ENCODE measurements around the gene SH2D1B.

DNA sequence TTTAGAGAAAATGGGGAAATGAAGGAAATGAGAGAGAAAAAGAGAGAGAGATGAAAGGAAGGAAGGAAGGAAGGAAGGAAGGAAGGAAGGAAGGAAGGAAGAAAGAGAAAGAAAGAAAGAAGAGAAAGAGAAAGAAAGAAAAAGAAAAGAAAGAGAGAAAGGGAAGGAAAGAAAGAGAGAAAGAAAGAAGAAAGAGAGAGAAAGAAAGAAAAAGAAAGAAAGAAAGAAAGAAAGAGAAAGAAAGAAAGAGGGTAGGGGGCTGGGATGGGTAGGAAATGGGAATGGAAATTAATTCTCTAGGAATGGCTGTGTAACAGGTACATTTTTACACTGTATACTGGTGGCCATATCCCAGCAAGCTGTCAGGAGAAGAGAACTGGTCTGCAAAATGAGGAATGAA, 4.3 kb upstream of the SH2D1B start:
- TF ChIP-seq EP300 (IDR thresholded peaks at IDR 0.05) (no peak), CTCF (IDR thresholded peaks at IDR 0.05) (no peak), POLR2A (IDR thresholded peaks at IDR 0.05) (no peak), POLR2AphosphoS5 (IDR thresholded peaks at IDR 0.05) (no peak)
